Measurements from ENCODE around the gene TLCD5.

The TLCD5 gene

GRCh38 chr11:120307476-120307875 lies 17.6 kb upstream of the TLCD5 start:
- no peak for DNase-seq (ENCODE audit: low spot score)

- no peak for DNase-seq (ENCODE audit: low spot score)
Measured at GRCh38 chr11:120308081-120308480, 17.0 kb upstream of the TLCD5 start.

GRCh38 chr11:120310870-120311269 lies 14.2 kb upstream of the TLCD5 start:
- DNase-seq (ENCODE audit: low spot score) = no peak

- DNase-seq (ENCODE audit: low spot score) = no peak
Measured at GRCh38 chr11:120314861-120315260, 10.2 kb upstream of the TLCD5 start.

- DNase-seq (ENCODE audit: low spot score) = peak; percentile 81
Measured at GRCh38 chr11:120316880-120317688, 8.0 kb upstream of the TLCD5 start.

- DNase-seq (ENCODE audit: low spot score) = no peak
Measured at GRCh38 chr11:120317689-120318480, 7.2 kb upstream of the TLCD5 start.

GRCh38 chr11:120318906-120319305 lies 6.2 kb upstream of the TLCD5 start:
- DNase-seq (ENCODE audit: low spot score) = no peak

- no peak for DNase-seq (ENCODE audit: low spot score)
Measured at GRCh38 chr11:120326228-120326627, 1.1 kb downstream of the TLCD5 start.

- DNase-seq (ENCODE audit: low spot score) = no peak
Measured at GRCh38 chr11:120326845-120327281, 1.8 kb downstream of the TLCD5 start.

- no peak for DNase-seq (ENCODE audit: low spot score)
Measured at GRCh38 chr11:120327311-120327710, 2.2 kb downstream of the TLCD5 start.

- DNase-seq (ENCODE audit: low spot score) = no peak
Measured at GRCh38 chr11:120329556-120329955, 4.5 kb downstream of the TLCD5 start.

- no peak for DNase-seq (ENCODE audit: low spot score)
Measured at GRCh38 chr11:120330045-120330444, 4.9 kb downstream of the TLCD5 start.

- peak; percentile 49 for DNase-seq (ENCODE audit: low spot score)
Measured at GRCh38 chr11:120331301-120331996, 6.3 kb downstream of the TLCD5 start.

- DNase-seq (ENCODE audit: low spot score) = no peak
Measured at GRCh38 chr11:120332822-120333716, 8.0 kb downstream of the TLCD5 start.

- DNase-seq (ENCODE audit: low spot score) = no peak
Measured at GRCh38 chr11:120333801-120334200, 8.7 kb downstream of the TLCD5 start.

- no peak for DNase-seq (ENCODE audit: low spot score)
Measured at GRCh38 chr11:120334332-120334731, 9.2 kb downstream of the TLCD5 start.

GRCh38 chr11:120334894-120335462 lies 9.9 kb downstream of the TLCD5 start:
- peak; percentile 83 for DNase-seq (ENCODE audit: low spot score)

GRCh38 chr11:120335556-120335907 lies 10.4 kb downstream of the TLCD5 start:
- no peak for DNase-seq (ENCODE audit: low spot score)

GRCh38 chr11:120335908-120336640 lies 11.0 kb downstream of the TLCD5 start, which contains the start of gene ARHGEF12:
TSS of gene ARHGEF12 (plus strand) at chr11:120336413. CDS start at chr11:120337244, 831 bp downstream.
- DNase-seq (ENCODE audit: low spot score) = peak; percentile 97

GRCh38 chr11:120336641-120337354 lies 11.7 kb downstream of the TLCD5 start:
- no peak for DNase-seq (ENCODE audit: low spot score)
